CD4-positive, alpha-beta T cell treated with Interleukin-6 at 100 ng/mL for 8 hours (primary cell): Measurements from ENCODE around the gene PRDM4.

Experiments
- DNase-seq: peaks from one replicate; pipeline ENCODE4 v3.0.0-alpha.2; 2020; ENCODE audit warnings: mixed read lengths, low spot score

Gene PRDM4

GRCh38 chr12:107685360-107686248, 75.3 kb downstream of the PRDM4 start, which contains the start of gene PWP1:
PWP1 (plus strand) TSS chr12:107685799; CDS start chr12:107685900, 101 bp downstream.
- peak; percentile 94 for DNase-seq

- DNase-seq: no peak
These were observed 76.0 kb downstream of the PRDM4 start for GRCh38 chr12:107684990-107685359.

GRCh38 chr12:107684029-107684795, 76.7 kb downstream of the PRDM4 start:
- DNase-seq: no peak
